GM23338 (cell line): ENCODE data around the gene IL17C.

Experiments used
- EZH2 ChIP-seq: fragments of 200-600 bp; sonication (generic); IDR thresholded peaks from one replicate; pipeline ENCODE4 v1.8.0; 2017; ENCODE audit warnings: antibody characterized with exemption, mild to moderate bottlenecking, low read depth; ENCODE audit not compliant: unreplicated experiment
- EZH2phosphoT487 ChIP-seq: fragments of 200-600 bp; sonication (generic); IDR thresholded peaks from one replicate; pipeline ENCODE4 v1.8.1; 2018; ENCODE audit warnings: antibody characterized with exemption; ENCODE audit not compliant: unreplicated experiment
- JUNB ChIP-seq: IDR thresholded peaks from one replicate; pipeline ENCODE4 v1.6.1; 2016; ENCODE audit warnings: antibody characterized with exemption; ENCODE audit not compliant: unreplicated experiment
- POLR2AphosphoS5 ChIP-seq: IDR thresholded peaks from 2 replicates; pipeline ENCODE4 v1.6.1; 2016; ENCODE audit warnings: antibody characterized with exemption, low read depth
- STAT1 ChIP-seq: IDR thresholded peaks from one replicate; pipeline ENCODE4 v1.6.1; 2016; ENCODE audit warnings: antibody characterized with exemption; ENCODE audit not compliant: unreplicated experiment
- ZNF114 ChIP-seq: fragments of 250-450 bp; sonication (Bioruptor Pico); IDR thresholded peaks from 2 replicates; pipeline ENCODE4 v1.5.0; 2020; ENCODE audit warnings: mild to moderate bottlenecking, moderate library complexity
- TF ChIP-seq, protein P1 (sequence below), 2 experiments: fragments of 200-600 bp in 1 of 2; sonication (generic) in 1 of 2; conservative IDR thresholded peaks; 2 replicates each; pipeline versions ENCODE4 v1.5.1 to v1.6.1; 2016 to 2017; ENCODE audit warnings: antibody characterized with exemption in 2 of 2, low read depth in 2 of 2, mild to moderate bottlenecking in 2 of 2, moderate library complexity in 1 of 2

DNA sequence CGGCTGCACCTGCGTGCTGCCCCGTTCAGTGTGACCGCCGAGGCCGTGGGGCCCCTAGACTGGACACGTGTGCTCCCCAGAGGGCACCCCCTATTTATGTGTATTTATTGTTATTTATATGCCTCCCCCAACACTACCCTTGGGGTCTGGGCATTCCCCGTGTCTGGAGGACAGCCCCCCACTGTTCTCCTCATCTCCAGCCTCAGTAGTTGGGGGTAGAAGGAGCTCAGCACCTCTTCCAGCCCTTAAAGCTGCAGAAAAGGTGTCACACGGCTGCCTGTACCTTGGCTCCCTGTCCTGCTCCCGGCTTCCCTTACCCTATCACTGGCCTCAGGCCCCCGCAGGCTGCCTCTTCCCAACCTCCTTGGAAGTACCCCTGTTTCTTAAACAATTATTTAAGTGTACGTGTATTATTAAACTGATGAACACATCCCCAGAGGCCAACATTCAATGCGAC is 1.7 kb downstream of the IL17C start:
- TF ChIP-seq, protein P1, sequence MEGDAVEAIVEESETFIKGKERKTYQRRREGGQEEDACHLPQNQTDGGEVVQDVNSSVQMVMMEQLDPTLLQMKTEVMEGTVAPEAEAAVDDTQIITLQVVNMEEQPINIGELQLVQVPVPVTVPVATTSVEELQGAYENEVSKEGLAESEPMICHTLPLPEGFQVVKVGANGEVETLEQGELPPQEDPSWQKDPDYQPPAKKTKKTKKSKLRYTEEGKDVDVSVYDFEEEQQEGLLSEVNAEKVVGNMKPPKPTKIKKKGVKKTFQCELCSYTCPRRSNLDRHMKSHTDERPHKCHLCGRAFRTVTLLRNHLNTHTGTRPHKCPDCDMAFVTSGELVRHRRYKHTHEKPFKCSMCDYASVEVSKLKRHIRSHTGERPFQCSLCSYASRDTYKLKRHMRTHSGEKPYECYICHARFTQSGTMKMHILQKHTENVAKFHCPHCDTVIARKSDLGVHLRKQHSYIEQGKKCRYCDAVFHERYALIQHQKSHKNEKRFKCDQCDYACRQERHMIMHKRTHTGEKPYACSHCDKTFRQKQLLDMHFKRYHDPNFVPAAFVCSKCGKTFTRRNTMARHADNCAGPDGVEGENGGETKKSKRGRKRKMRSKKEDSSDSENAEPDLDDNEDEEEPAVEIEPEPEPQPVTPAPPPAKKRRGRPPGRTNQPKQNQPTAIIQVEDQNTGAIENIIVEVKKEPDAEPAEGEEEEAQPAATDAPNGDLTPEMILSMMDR (conservative IDR thresholded peaks at IDR 0.05; ENCODE audit: low read depth in 2 of 2): no peak
- TF ChIP-seq POLR2AphosphoS5 (no peak), EZH2 (no peak), JUNB (no peak), STAT1 (no peak), EZH2phosphoT487 (no peak), ZNF114 (no peak)
